Testis (tissue), 3 donors: Measurements from ENCODE around the gene TAB3. TPM values are rescaled to one million over a fixed set of nuclear protein-coding genes. Genes with fewer than 3 reads are reported as not detected.

Experiments used
- DNase-seq: peaks from one replicate; pipeline ENCODE4 v3.0.0-alpha.2; 2019
- H3K27ac ChIP-seq, 2 donors: fragments of 200-600 bp; sonication (generic); one replicate each; pipeline ENCODE4 v1.5.1; 2019
- H3K27me3 ChIP-seq: fragments of 200-600 bp; sonication (generic); one replicate; pipeline ENCODE4 v1.5.1; 2019
- H3K36me3 ChIP-seq: fragments of 200-600 bp; sonication (generic); one replicate; pipeline ENCODE4 v1.5.1; 2017; ENCODE audit warnings: low read depth; ENCODE audit errors: missing control alignments
- H3K4me1 ChIP-seq: fragments of 200-600 bp; sonication (generic); one replicate; pipeline ENCODE4 v1.5.1; 2019
- H3K4me3 ChIP-seq, 2 donors: fragments of 200-600 bp; sonication (generic); one replicate each; pipeline ENCODE4 v1.5.1; 2017 to 2019
- H3K9me3 ChIP-seq: fragments of 200-600 bp; sonication (generic); one replicate; pipeline ENCODE4 v1.5.1; 2017
- POLR2A ChIP-seq: fragments of 450-650 bp; IDR thresholded peaks from one replicate; pipeline ENCODE4 v1.6.1; 2017; ENCODE audit warnings: antibody characterized with exemption, mild to moderate bottlenecking, moderate library complexity
- WGBS, 2 donors: methylation state at CpG; one replicate each; pipeline ENCODE4 v1.1.5; 2018; 5-methylcytosine and 5-hydroxymethylcytosine counted together
- intact Hi-C: fragments of 100-400 bp; cut with DNase I; formaldehyde crosslinking; loops from one replicate; pipeline ENCODE4 v1.15.1; 2023; ENCODE audit warnings: low total_unique reads
- polyA plus RNA-seq: library from polyadenylated mRNA; stranded (reverse); fragments of 350-450 nt; fragmentation: Illumina TruSeq; extraction: RNeasy Lipid Tissue Mini Kit (QIAGEN cat#74804); gene quantifications from one replicate; pipeline ENCODE4 v1.2.3, GENCODE V29; 2014; ENCODE audit warnings: low read depth, low replicate concordance; ENCODE audit not compliant: insufficient read depth
- total RNA-seq, 2 donors: library from RNA; depleted of rRNA; stranded (reverse); fragments of >200 nt; gene quantifications; one replicate each; pipeline ENCODE4 v1.2.3, GENCODE V29; 2016
- TF ChIP-seq, protein P1 (sequence below), 3 experiments: fragments of 450-650 bp in 2 of 3; fragments of 200-600 bp in 1 of 3; sonication (generic) in 1 of 3; IDR thresholded peaks; one replicate each; pipeline ENCODE4 v1.5.1; 2016 to 2019; ENCODE audit warnings: antibody characterized with exemption in 3 of 3, mild to moderate bottlenecking in 2 of 3, moderate library complexity in 1 of 3

TAB3 gene
- total and polyA plus RNA-seq, 3 donors from 2014 or later, result 33.0 to 181 (median 166) TPM

DNA sequence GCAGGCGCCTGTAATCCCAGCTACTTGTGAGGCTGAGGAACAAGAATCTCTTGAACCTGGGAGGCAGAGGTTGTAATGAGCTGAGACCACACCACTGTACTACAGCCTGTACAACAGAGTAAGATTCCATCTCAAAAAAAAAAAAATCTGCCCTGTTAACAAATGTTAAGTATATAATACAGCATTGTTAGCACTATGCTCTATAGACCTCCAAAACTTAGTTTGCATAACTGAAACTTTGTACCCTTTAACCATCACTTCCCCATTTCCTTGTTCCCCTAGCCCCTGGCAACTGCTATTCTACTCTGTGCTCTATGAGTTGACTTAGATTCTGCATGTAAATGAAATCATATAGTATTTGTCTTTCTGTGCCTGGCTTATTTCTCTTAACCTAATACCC lies 76.7 kb downstream of the TAB3 start:
- Histone ChIP-seq H3K27ac (no peak overlapping the region), H3K27me3 (no peaks in the 10 kb centered on the region), H3K36me3 (no peaks in the 10 kb centered on the region), H3K4me1 (no peaks in the 10 kb centered on the region), H3K4me3 (no peak overlapping the region), H3K9me3 (no peaks in the 10 kb centered on the region)
- DNase-seq, result no peak
- intact Hi-C loops, result no loop called here
- TF ChIP-seq, protein P1, sequence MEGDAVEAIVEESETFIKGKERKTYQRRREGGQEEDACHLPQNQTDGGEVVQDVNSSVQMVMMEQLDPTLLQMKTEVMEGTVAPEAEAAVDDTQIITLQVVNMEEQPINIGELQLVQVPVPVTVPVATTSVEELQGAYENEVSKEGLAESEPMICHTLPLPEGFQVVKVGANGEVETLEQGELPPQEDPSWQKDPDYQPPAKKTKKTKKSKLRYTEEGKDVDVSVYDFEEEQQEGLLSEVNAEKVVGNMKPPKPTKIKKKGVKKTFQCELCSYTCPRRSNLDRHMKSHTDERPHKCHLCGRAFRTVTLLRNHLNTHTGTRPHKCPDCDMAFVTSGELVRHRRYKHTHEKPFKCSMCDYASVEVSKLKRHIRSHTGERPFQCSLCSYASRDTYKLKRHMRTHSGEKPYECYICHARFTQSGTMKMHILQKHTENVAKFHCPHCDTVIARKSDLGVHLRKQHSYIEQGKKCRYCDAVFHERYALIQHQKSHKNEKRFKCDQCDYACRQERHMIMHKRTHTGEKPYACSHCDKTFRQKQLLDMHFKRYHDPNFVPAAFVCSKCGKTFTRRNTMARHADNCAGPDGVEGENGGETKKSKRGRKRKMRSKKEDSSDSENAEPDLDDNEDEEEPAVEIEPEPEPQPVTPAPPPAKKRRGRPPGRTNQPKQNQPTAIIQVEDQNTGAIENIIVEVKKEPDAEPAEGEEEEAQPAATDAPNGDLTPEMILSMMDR (IDR thresholded peaks at IDR 0.05), result no peak
- TF ChIP-seq POLR2A, result no peak
- WGBS, 2 donors, result 90 to 100% methylated on average over 1 of the region's 1 CpG

DNA sequence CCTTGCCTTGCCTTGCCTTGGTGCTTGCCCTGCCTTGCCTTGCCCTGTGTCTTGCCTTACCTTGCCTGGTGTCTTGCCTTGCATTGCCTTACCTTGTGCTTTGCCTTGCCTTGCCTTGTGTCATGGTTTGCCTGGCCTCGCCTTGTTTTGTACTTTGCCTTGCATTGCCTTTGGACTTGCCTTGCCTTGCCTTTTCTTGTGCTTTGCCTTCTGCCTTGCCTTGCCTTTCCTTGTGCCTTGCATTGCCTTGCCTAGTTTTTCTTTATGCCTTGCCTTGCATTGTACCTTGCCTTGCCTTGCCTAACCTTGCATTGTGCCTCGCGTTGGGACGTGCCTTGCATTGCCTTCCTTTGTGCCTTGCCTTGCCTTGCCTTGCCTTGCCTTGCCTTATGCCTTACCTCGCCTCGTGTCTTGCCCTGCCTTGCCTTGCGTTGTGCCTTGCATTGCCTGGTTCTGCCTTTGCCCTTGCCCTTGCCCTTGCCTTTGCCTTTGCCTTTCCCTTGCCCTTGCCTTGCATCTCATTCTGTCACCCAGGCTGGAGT lies 82.8 kb downstream of the TAB3 start:
- Histone ChIP-seq H3K4me3 (no peak overlapping the region), H3K4me1 (no peaks in the 10 kb centered on the region), H3K36me3 (no peaks in the 10 kb centered on the region), H3K27me3 (no peaks in the 10 kb centered on the region), H3K9me3 (no peaks in the 10 kb centered on the region), H3K27ac (no peak overlapping the region)
- TF ChIP-seq, protein P1 (IDR thresholded peaks at IDR 0.05), result no peak
- no peak for TF ChIP-seq POLR2A
- intact Hi-C loops, result no loop called here
- WGBS, 2 donors, result 91 to 100% methylated on average over 7 of the region's 7 CpGs
- no peak for DNase-seq

DNA sequence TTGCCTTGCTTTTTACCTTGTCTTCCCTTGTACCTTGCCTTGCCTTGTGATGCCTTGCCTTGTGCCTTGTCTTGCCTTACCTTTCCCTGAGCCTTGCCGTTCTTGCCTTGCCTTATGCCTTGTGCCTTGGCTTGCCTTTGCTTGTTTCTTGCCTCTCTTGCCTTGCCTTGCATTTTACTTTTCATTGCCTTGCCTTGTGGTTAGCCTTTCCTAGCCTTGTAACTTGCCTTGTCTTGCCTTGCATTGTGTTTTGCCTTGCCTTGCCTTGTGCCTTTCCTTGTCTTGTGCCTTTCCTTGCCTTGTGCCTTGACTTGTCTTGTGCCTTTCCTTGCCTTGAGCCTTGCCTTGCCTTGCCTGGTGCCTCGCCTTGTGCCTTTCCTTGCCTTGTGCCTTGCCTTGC lies 84.6 kb downstream of the TAB3 start:
- H3K4me3 ChIP-seq, result no peak overlapping the region
- no peaks in the 10 kb centered on the region for H3K4me1 ChIP-seq
- intact Hi-C loops, result no loop called here
- TF ChIP-seq, protein P1 (IDR thresholded peaks at IDR 0.05), result no peak
- TF ChIP-seq POLR2A, result no peak
- H3K27ac ChIP-seq, result no peak overlapping the region
- no peaks in the 10 kb centered on the region for H3K36me3 ChIP-seq
- H3K9me3 ChIP-seq, result no peaks in the 10 kb centered on the region
- WGBS, 2 donors, result 82 to 96% methylated on average over 2 of the region's 2 CpGs
- H3K27me3 ChIP-seq, result no peaks in the 10 kb centered on the region
- no peak for DNase-seq

DNA sequence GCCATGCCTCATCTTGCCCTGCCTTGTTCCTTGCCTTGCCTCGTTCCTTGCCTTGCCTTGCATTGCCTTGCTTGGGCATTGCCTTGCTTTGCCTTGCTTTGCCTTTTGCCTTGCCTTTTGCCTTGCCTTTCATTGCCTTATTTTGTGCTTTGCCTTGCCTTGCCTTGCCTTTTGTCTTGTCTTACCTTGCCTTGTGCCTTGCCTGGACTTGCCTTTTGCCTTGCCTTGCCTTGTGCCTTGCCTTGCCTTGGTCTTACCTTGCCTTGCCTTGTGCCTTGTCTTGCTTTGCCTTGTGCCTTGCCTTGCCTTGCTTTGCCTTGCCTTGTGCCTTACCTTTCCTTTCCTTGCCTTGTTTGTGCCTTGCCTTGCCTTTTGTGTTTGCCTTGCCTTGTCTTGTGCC lies 88.2 kb downstream of the TAB3 start:
- no peak for DNase-seq
- Histone ChIP-seq H3K27ac (no peak overlapping the region), H3K36me3 (no peaks in the 10 kb centered on the region), H3K4me3 (no peak overlapping the region), H3K4me1 (no peaks in the 10 kb centered on the region), H3K9me3 (no peaks in the 10 kb centered on the region), H3K27me3 (no peaks in the 10 kb centered on the region)
- 75 to 88% methylated on average over 1 of the region's 1 CpG for WGBS, 2 donors
- intact Hi-C loops, result no loop called here
- TF ChIP-seq, protein P1 (IDR thresholded peaks at IDR 0.05), result no peak
- no peak for TF ChIP-seq POLR2A

DNA sequence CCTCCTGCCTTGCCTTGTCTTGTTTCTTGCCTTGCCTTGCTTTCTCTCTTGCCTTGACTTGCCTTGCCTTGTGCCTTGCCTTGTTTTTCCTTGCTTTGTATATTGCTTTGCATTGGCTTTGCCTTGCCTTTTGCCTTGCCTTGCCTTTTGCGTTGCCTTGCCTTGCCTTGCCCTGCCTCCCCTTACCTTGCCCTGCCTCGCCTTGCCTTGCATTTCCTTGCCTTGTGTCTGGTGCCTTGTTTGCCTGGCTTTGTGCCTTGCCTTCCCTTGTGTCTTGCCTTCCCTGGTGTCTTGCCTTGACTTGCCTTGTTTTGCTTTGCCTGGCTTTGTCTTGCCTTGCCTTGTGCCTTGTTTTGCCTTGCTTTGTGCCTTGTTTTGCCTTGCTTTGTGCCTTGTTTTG lies 89.7 kb downstream of the TAB3 start:
- Histone ChIP-seq H3K27me3 (no peaks in the 10 kb centered on the region), H3K4me1 (no peaks in the 10 kb centered on the region), H3K4me3 (no peak overlapping the region), H3K27ac (no peak overlapping the region), H3K9me3 (no peaks in the 10 kb centered on the region), H3K36me3 (no peaks in the 10 kb centered on the region)
- WGBS, 2 donors, result 79 to 83% methylated on average over 1 to 2 of the region's 2 CpGs
- no peak for DNase-seq
- TF ChIP-seq POLR2A, result no peak
- TF ChIP-seq, protein P1 (IDR thresholded peaks at IDR 0.05), result no peak
- intact Hi-C loops, result no loop called here
